Hematopoietic multipotent progenitor cell treated with erythropoietin and hydrocortisone succinate and interleukin-3 and kit ligand, for 17 days (in vitro differentiated cells): ENCODE measurements around the gene IDUA.

Source experiments
- DNase-seq: peaks from one replicate; pipeline ENCODE4 v3.0.0-alpha.2; 2015; ENCODE audit warnings: low spot score

IDUA gene

DNA sequence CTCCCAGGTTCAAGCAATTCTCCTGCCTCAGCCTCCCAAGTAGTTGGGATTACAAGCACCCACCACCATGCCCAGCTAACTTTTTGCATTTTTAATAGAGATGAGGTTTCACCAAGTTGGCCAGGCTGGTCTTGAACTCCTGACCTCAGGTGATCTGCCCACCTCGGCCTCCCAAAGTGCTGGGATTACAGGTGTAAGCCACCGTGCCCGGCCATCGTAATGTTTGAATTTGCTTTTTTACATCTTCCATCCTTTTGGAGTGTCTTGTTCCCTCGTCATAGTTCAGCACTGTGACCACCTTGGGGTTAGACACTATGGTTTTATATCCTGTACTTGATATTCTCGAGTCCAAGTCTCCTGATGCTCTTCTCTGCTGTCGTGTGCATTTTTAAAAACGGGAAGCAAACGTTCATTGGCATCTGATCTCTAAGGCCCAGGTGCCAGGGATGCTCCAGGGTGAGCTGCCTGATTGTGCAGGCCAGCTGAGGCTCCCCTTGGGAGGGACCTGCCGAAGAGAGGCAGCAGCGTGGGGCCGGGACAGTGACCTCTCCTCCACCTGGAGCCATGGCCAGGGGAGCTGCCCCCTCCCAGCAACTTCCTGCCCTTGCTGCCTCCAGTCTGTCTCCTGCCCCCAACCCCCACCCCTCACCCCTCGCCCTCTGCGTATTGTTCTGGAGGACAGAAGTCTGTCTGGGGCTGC lies 30.2 kb upstream of the IDUA start:
- no peak for DNase-seq

- no peak for DNase-seq
Observed at GRCh38 chr4:957231-957580, 29.6 kb upstream of the IDUA start.

GRCh38 chr4:957581-958313 lies 29.1 kb upstream of the IDUA start:
- no peak for DNase-seq

- DNase-seq: no peak
Observed at GRCh38 chr4:958314-958665, 28.6 kb upstream of the IDUA start.

DNA sequence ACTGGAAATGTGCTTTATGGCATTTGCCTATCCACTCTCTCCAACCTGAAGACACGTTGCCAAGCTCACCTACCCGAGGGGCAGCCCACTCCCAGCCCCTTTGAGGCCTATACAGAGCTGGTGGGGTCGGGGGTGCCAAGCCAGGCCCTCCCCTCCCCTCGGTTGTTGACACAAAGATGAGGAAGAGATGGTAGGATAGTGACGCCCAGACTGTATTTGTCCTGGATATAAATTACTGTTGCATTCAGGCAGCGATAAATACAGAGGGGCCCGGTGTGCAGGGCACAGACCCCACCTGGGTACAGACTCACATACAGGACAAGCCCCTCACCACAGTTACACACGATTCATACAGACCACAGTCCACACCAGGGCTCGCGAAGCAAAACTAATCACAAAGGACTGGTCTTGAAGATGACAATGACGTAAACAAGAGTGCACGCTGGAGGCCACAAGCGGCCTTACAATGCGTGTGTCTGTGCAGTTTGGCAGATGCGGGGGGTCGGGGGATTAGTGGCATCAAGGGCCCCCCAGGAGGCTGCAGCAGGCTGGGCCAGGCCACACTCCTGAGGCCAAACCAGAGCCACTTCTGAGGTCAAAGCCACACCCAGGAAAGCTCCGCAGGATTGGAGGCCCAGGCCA lies 28.0 kb upstream of the IDUA start:
- no peak for DNase-seq

- no peak for DNase-seq
Observed at GRCh38 chr4:959338-960139, 27.3 kb upstream of the IDUA start.

- DNase-seq: no peak
Observed at GRCh38 chr4:960140-960635, 26.7 kb upstream of the IDUA start.

DNA sequence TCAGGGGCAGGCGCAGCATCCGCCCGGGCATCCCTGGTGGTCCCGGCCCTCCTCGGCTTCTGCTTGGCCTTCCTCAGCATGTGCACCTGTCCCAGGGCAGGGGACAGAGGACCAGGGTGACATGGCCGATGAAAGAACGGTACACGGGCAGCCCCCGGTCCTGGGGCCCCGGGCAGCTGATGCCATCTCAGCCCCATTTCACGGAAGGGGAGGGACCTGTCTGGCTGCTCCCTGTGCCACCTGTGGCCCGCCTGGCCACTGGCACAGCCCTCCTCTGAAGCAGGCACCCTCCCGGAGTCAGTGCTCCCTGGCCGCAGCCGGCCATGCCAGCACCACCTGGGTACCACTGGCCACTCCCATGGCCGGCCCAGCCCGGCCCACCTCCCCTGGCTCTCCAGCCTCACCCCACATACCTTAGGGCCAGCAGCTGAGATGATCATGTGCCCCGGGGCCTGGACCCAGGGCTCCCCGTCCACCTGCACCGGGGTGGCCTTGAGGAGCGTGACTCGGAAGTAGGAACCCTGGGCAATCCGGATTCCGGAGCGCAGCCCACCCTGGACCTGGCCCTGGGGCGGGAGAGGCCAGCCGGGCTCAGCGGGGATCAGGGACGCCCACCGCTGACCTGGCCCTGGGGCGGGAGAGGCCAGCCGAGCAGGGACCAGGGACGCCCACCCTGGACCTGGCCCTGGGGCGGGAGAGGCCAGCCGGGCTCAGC lies 26.1 kb upstream of the IDUA start:
- DNase-seq: no peak

DNA sequence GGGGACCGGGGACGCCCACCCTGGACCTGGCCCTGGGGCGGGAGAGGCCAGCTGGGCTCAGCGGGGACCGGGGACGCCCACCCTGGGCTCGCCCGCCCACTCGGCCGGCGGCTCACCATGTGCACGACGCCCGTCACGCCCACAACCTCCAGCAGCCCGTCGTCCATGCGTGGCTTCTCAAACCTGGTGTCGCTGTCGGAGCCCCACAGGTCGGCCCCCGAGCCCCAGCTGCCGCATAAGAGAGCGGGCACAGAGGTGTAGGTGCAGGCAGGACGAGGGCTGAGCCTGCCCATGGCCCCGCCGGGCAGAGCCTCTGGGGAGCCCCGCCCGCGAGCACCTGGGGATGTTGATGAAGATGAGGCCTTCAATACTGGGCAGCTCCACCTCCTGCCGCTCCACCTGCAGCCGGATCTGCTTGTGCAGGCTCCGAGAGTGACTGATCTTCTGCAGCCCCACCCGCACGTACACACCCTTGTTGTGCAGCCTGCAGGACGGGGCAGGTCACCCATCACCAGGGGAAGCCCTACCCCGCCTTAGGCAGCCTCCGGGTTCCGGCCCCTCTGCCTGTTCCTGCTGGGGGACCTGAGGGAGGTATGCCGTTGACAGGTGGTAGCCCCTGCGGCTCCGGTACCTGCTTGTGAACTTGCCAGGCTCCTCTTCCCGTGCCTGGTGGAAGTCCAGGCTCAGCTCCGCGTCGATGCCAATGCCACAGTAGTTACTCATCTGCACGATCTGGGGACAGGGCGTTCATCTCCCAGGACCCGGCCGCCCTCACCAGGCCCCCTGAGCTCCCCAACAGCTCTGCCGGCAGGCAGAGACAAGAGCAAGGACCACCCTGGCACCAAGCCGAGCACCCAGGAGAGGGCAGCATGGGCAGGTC lies 25.3 kb upstream of the IDUA start:
- DNase-seq: no peak

GRCh38 chr4:962231-963208 lies 24.3 kb upstream of the IDUA start:
- no peak for DNase-seq

GRCh38 chr4:963276-964225 lies 23.3 kb upstream of the IDUA start:
- no peak for DNase-seq

DNA sequence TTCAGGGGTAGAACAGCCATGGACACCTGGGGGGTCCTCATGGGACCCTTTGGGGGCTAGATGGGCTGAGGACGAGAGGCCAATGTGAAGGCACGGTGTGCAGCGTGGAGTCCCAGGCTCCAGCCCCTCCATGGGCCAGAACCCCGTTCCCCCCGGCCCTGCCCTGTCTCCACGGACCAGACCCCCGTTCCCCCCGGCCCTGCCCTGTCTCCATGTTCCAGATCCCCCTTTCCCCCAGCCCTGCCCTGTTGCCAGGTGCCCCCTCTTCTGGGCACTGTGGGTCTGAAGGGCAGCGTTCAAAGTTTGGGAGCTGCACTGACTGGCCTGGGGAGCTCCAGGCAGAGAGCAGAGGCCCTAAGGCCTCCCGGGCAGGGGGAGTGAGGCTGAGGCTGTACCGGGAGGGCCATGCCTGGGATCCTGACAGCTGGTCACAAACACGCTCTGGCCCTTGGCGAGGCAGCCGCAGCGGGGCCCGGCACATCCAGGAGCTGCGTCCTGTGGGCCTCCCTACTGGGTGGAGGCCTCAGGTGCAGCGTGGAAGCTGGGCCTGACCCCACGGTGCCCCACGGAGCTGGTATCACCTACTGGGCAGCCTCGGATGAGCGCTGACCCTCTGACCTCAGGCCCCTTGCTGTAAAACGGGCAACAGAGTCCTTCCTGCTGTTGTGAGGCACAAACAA lies 22.4 kb upstream of the IDUA start:
- no peak for DNase-seq

DNA sequence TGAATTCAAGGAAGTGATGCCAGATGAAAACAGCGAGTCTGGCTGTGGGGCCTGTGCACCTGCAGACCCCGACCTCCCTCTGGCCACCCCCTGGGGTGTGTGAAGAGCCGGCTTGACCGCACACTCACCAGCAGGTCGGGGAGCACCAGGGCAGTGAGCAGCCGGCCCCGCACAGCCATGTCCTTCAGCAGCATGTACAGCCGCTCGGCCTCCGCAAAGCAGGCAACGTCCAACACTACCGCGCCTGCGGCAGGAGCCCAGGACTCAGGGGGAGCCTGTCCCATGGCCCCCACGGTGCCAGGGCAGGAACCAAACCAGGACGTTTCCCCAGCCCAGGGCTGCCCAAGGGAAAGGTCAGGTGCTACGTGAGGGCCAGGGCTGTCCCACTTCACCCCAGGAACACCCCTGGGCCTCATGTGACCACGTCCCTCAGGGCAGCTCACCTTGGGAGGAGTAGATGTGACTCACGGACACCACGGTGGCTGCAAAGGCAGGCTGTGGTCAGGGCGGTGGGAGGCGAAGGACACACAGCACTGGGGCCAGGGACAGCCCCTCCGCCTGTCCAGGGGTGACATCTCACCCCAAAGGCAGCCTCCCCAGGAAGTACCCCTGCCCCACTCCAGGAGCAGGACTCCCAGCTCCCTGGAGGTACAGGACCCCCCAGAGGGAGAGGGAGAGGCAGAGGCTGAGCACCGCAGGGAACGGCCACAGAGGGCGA lies 21.6 kb upstream of the IDUA start:
- DNase-seq: no peak

DNA sequence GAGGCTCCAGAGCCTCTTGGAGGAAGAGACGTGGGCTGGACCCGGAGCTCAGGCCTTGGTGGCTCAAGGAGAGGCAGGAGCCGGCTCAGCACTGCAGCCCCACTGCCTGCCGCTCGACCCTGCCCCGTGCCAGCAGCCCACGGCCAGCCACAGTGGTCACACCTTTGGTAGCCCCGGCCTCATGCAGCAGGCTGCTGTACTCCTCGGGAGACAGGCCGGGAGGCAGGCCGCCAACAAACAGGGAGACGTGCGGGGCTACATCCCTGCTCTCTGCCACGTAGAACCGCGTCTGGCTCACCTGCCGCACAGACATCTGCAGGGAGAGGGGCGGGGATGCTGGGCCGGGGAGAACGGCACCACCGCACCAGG lies 21.1 kb upstream of the IDUA start:
- no peak for DNase-seq

DNA sequence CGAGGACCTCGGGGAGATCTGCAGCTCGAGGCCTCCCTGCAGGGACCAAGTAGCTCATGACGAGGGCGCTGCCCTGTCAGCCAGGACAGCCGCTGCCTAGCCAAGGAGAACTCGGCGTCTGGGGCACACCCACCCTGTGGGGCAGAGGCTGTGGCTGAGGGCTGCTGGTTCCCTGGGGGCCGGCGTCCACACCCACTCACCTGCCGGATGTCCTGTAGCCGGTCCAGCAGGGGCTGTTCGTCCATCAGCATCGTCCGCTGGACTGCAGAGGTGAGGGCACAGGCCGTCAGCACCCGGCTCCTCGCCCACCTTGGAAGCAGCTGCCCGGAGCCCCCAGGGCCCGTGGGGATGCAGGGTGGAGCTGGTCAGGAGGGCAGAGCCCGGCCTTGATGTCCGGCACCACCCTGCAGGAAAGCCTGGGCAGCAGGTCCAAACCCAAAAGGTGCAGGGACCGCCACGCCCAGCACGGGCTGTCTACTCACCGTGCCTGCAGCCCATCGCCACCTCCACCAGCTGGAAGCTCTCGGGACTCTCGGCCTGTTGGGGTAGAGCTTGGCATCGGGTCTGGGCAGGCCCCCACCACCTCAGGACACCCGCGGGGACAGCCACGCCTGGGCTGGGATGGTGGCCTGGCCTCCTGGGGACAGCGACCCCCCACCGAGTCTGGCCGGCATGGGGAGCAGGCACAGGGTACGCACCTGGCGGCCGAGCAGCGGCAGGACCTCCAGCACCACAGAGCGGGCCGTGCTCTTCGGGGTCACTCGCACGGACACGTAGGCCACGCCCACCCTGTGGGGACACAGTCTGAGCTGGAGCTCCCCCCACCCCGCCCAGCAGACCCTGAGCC lies 20.4 kb upstream of the IDUA start:
- DNase-seq: no peak
